Measurements from ENCODE around the gene ATOH8.

- TF ChIP-seq EZH2 (IDR thresholded peaks at IDR 0.05; ENCODE audit: borderline replicate concordance, low read depth, low read length, severe bottlenecking) (no peak), MYC (IDR thresholded peaks at IDR 0.05; ENCODE audit: low read depth, low read length) (no peak), CTCF (IDR thresholded peaks at IDR 0.05; ENCODE audit: extremely low read depth in 1 of 2, insufficient read depth in 1 of 2, low read depth in 1 of 2, low read length in 2 of 2) (no peak), POLR2A (IDR thresholded peaks at IDR 0.05; ENCODE audit: low read depth, low read length) (no peak), GATA2 (IDR thresholded peaks at IDR 0.05; ENCODE audit: insufficient read depth, insufficient read length, low read depth, low read length) (no peak)
These were observed 5.4 kb downstream of the ATOH8 start for GRCh38 chr2:85759257-85759613.

Data from endothelial cell of umbilical vein (primary cell).